ENCODE results near the gene WDFY2.
"Not testable (repeated sequence)": the region's sequence is repeated elsewhere in the genome, so short reads cannot be mapped to it uniquely, and the experiment has no call there.

WDFY2 gene

GRCh38 chr13:51673165-51673564 is 88.9 kb downstream of the WDFY2 start:
- no peak for DNase-seq

- no peak for DNase-seq
Measured at GRCh38 chr13:51674276-51674675, 90.0 kb downstream of the WDFY2 start.

GRCh38 chr13:51675385-51675784 is 91.1 kb downstream of the WDFY2 start:
- DNase-seq, result no peak

GRCh38 chr13:51675877-51676276 is 91.6 kb downstream of the WDFY2 start:
- no peak for DNase-seq

- DNase-seq, result no peak
Measured at GRCh38 chr13:51676739-51677138, 92.5 kb downstream of the WDFY2 start.

- no peak for DNase-seq
Measured at GRCh38 chr13:51678420-51678819, 94.2 kb downstream of the WDFY2 start.

GRCh38 chr13:51679616-51680015 is 95.4 kb downstream of the WDFY2 start:
- no peak for DNase-seq

- DNase-seq, result no peak
Measured at GRCh38 chr13:51681037-51681678, 96.9 kb downstream of the WDFY2 start.

GRCh38 chr13:51682686-51683085 is 98.4 kb downstream of the WDFY2 start:
- no peak for DNase-seq

- DNase-seq, result no peak
Measured at GRCh38 chr13:51683597-51683996, 99.3 kb downstream of the WDFY2 start.

GRCh38 chr13:51684076-51684475 is 99.8 kb downstream of the WDFY2 start:
- no peak for DNase-seq

- no peak for DNase-seq
Measured at GRCh38 chr13:51687947-51688714, 103.9 kb downstream of the WDFY2 start.

- DNase-seq, result no peak
Measured at GRCh38 chr13:51688937-51689662, 104.8 kb downstream of the WDFY2 start.

- no peak for DNase-seq
Measured at GRCh38 chr13:51689663-51689996, 105.4 kb downstream of the WDFY2 start.

- not testable (repeated sequence) for DNase-seq
Measured at GRCh38 chr13:51695677-51696076, 111.4 kb downstream of the WDFY2 start.

GRCh38 chr13:51697181-51697580 is 112.9 kb downstream of the WDFY2 start:
- no peak for DNase-seq

- no peak for DNase-seq
Measured at GRCh38 chr13:51697855-51698254, 113.6 kb downstream of the WDFY2 start.

GRCh38 chr13:51698352-51698751 is 114.1 kb downstream of the WDFY2 start:
- DNase-seq, result no peak

- no peak for DNase-seq
Measured at GRCh38 chr13:51704399-51705313, 120.4 kb downstream of the WDFY2 start.

GRCh38 chr13:51707461-51707860 is 123.2 kb downstream of the WDFY2 start:
- DNase-seq, result no peak

GRCh38 chr13:51713807-51714206 is 129.5 kb downstream of the WDFY2 start:
- no peak for DNase-seq

GRCh38 chr13:51714663-51715168 is 130.5 kb downstream of the WDFY2 start:
- no peak for DNase-seq

- no peak for DNase-seq
Measured at GRCh38 chr13:51715613-51716012, 131.4 kb downstream of the WDFY2 start.
